ENCODE data around the gene SNED1.
A peak's percentile ranks its signal among the peaks of the same experiment; 100 is the strongest.

Gene SNED1

DNA sequence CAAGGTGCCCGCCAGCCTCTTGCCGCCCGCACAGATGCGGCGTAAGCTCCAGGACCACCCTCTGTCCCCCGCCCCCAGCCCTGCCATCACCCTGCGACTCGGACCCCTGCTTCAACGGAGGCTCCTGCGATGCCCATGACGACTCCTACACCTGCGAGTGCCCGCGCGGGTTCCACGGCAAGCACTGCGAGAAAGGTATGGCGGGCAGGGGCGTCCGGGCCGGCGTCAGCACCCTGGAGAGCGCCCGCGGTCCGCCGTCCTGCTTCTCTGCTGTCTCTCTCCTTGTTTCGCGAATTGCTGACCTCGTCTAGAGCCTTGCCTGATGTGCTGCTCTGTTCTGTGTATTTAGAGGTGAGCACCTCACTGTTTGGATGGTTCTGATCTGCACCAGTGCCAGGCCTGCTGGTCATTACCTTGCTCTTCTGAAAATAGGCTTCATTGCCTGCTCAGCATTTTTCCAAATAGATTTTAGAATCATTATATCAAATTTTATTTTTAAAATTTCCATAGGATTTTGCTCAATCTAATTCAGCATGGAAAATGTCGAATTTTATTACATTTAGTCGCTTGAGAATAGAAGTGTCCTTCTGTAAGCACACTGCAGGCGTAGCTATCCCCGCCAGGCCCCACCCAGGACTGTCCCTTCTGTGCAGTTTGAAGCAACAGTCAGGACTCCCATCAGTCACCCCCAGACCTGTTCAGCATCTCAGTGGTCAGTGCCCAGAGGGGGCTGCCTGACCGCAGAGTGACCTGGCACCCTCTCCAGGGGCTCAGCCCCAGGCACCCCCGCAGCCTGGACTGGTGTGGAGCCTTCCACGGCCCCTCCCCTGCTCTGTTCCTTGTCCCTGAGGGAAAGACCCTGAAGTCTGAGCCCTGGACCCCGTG lies 51.6 kb downstream of the SNED1 start:
- no peak for DNase-seq

DNA sequence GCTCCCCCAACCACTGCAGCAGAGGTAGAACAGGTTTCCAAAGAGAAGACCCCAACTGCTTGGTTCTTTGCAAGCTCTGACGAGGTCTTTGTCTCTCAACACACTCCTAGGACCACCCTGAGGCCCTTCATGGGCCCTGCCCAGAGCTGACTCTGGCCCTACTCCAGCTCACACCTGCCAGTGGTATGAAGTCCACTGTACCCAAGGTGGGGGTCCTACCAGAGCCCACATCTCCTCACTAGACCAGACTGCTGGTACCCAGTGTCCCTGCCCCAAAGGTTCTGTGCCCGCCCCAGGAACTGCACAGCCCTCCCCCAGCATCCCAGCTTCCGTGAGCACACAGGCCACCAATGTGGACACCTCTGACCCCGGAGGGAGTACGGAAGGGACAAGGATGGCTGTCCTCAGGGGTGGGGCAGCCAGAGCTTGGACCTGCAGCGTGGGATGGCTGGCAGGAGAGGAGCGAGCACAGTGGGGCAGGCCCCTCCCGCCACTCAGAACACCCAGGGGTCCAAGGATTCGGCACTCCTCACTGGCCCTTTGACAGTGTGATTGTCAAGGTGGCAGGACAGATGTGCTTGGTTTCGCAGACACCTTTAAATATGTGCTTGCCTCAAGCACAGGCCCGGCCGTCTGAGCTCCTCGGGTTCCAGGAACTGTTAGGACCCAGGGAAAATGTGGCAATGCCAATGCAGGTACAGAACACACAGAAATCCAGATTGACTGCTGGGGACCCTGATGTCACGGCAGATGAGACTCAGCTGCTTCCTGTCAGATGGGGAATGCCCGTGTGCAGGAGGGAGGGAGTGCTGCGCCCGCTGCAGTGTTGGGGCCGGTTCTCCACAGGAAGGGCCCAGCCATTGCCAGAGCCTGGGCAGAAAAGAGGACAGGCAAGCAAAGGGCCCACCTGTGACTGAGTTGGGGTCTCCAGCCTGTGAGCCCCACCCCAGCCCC lies 52.5 kb downstream of the SNED1 start:
- DNase-seq: no peak

GRCh38 chr2:241051578-241052487 lies 53.4 kb downstream of the SNED1 start:
- DNase-seq: no peak

- no peak for DNase-seq
Measured at GRCh38 chr2:241052677-241053360, 54.4 kb downstream of the SNED1 start.

GRCh38 chr2:241053576-241054251 lies 55.3 kb downstream of the SNED1 start:
- DNase-seq: no peak

DNA sequence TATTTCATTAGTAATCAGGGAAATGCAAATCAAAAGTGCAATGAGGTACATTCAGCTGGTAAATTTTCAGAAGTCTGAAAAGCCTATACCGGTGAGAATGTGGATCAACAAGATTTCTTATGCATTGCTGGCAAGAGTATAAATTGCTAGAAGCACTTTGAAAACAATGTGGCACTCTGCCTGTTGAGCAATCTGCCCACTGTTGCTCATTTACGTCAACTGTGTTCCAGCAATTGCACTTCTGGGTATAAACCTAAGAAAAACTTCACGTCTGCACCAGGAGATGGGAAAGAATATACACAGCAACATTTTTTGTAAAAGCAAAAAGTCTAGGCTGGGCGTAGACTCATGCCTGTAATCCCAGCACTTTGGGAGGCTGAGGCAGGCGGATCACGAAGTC lies 62.9 kb downstream of the SNED1 start:
- no peak for DNase-seq

GRCh38 chr2:241062389-241063092 lies 64.1 kb downstream of the SNED1 start:
- DNase-seq: no peak

DNA sequence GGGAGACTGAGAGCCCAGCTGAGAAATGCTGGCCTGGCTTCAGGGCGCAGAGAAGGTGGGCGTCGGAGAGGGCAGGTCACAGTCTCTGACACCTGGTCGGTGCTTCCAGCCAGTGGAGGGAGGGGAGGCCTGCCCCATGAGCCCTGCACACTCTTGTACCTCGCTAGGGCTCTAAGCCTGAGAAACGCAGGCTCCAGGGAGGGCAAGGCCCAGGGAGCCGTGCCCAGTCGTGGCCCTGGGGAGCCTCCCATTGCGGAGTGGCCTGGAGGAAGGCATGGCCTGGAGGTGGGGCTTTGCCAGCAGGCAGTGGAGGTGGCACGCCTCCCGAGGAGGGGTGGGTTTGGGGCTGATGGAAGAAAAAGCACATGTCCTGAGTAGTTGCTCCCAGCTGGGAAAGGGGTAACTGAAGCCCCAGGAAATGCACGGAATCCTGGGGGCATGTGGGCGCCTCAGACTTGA lies 64.7 kb downstream of the SNED1 start:
- no peak for DNase-seq

- DNase-seq: no peak
Measured at GRCh38 chr2:241063587-241063986, 65.2 kb downstream of the SNED1 start.

- DNase-seq: peak; percentile 67
Measured at GRCh38 chr2:241064008-241064801, 65.8 kb downstream of the SNED1 start.

DNA sequence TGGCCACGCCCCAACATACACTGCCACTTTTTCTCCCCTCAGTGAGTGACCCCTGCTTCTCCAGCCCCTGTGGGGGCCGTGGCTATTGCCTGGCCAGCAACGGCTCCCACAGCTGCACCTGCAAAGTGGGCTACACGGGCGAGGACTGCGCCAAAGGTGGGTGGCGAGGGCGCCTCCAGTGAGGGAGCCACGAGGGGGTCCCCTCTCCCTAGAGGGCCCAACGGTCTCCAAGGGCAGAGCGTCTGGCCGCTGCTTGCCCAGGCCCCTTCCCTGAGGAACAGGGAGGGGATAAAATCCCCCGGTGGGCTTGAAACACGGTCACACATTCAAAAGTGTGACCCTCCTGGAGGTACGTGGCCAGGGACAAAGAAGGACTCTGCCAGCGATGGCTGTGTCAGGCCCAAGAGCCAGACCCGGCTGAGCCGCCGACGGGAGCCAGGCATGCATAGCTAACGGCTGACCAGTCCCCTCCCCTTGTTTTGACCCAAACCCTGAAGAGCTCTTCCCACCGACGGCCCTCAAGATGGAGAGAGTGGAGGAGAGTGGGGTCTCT lies 66.5 kb downstream of the SNED1 start:
- no peak for DNase-seq

DNA sequence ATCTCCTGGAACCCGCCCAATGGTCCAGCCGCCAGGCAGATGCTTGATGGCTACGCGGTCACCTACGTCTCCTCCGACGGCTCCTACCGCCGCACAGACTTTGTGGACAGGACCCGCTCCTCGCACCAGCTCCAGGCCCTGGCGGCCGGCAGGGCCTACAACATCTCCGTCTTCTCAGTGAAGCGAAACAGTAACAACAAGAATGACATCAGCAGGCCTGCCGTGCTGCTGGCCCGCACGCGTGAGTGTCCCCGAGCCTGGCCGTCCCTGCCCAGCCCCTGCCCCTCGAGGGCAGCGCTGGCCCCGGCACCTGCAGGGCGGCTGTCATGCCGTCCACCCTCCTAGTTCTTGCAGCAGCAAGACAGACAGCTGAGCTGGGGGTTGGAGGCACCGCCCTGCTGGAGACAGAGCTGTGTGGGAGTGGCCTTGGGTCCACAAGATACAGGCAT lies 67.0 kb downstream of the SNED1 start:
- no peak for DNase-seq

GRCh38 chr2:241066171-241066892 lies 67.9 kb downstream of the SNED1 start:
- no peak for DNase-seq

DNA sequence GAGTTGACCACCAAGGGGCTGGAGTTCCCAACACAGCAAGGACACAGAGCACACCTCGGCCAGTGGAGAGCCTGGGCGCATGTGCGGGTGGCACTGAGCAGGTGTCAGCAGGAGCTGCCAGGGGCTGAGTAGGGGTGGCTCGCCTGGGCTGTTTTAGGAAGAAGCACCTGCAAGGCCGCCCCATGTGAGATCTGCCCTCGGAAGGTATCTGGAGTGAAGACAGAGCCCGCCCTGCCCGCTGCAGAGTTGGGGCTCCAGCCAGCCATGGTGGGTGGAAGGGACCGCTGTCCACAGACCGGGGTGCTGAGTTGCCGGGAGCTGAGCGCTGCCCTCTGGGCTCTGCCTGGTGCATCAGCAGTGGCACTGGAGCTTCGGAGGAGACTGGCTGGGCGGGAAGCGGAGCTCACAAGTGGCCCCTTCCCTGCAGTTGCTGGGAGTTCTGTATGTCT lies 68.5 kb downstream of the SNED1 start:
- no peak for DNase-seq

- DNase-seq: no peak
Measured at GRCh38 chr2:241067501-241068135, 69.2 kb downstream of the SNED1 start.

DNA sequence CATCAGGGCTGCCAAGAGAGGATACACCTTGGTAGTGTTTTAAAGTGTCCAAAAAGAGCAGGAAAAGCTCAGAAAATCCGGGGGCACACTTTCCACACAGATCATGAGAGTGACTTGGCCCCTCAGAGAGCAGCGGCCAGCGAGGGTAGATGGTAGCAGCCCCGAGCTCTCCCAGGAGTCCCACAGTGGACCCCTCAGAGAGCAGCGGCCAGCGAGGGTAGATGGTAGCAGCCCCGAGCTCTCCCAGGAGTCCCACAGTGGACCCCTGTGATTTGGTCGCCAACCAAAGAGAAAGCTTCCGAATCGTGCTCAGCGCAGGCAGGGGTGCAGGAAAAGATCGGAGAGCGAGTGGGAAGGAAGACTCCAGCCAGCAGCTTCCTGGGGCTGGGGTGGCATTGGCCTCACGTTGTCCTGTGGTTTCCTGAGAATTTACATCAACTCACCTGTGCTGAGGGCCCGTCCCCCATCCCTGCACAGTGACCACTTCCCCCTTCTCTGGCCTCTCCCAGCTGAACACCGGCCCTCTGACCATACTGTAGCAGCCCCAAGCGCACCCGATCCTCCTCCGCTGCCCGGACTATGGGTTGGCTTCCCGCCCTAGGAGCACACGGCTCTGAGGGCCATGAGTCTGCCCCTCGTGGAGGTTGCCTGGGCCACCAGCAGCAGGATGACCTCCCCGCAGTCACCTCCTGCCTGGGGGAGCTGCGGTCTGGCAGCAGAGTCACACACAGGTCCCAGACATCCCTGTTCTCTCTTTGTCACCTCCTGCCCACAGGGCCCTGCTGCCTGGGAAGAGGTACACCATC lies 69.9 kb downstream of the SNED1 start:
- DNase-seq: no peak

Measured in CD4-positive, alpha-beta T cell treated with Interleukin-6 for 4 hours (primary cell).